HepG2 (cell line): ENCODE measurements around the gene CCL27.

ENCODE experiments used
- ARID2 ChIP-seq: sonication (generic); formaldehyde crosslinking; IDR thresholded peaks from 2 replicates; pipeline ENCODE4 v1.8.1; 2022; ENCODE audit warnings: mild to moderate bottlenecking, missing genetic modification reagents, borderline replicate concordance
- CREB1 ChIP-seq, 2 experiments: fragments of 450-650 bp in 1 of 2; IDR thresholded peaks; 2 replicates each; pipeline ENCODE4 v1.6.1; 2016 to 2017; ENCODE audit warnings: control low read depth in 1 of 2, mild to moderate bottlenecking in 1 of 2, missing compliant biosample characterization in 1 of 2, missing genetic modification characterization in 1 of 2
- TCF7L2 ChIP-seq: IDR thresholded peaks from 2 replicates; pipeline ENCODE4 v1.6.1; 2011; ENCODE audit warnings: mild to moderate bottlenecking, low read depth, low read length, moderate library complexity
- ZNF136 ChIP-seq: sonication (generic); formaldehyde crosslinking; IDR thresholded peaks from 2 replicates; pipeline ENCODE4 v1.8.1; 2022; ENCODE audit warnings: low read depth, mild to moderate bottlenecking, moderate library complexity, missing genetic modification reagents
- TF ChIP-seq, protein P1 (sequence below): sonication (generic); formaldehyde crosslinking; IDR thresholded peaks from 2 replicates; pipeline ENCODE4 v1.5.0; 2020; ENCODE audit warnings: mild to moderate bottlenecking, missing genetic modification reagents, moderate library complexity

DNA sequence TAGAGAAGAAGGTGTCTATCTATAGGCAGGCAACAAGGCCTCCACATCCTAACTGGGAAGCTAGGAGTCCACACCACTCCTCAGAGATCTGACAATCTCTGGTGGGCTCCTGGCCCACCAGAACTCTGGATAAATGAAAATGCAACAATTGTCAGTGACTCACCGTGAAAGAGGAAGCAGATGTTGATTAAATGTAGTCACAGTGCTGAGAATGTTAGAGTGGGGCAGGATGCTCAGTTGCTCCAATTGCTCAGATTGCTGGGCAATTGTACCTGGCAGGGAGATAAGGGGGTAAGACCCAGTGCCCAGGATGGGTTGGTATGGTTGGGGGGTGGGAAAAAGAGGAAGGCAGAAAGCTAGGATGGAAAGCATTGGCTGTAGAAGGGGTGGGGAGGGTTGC lies 24.3 kb upstream of the CCL27 start:
- TF ChIP-seq ARID2 (CRISPR knock-in tag) (no peak), CREB1 (IDR thresholded peaks at IDR 0.05) (no peak), CREB1 (CRISPR knock-in tag; IDR thresholded peaks at IDR 0.05) (no peak), ZNF136 (CRISPR knock-in tag) (no peak), TCF7L2 (no peak)
- TF ChIP-seq, protein P1, sequence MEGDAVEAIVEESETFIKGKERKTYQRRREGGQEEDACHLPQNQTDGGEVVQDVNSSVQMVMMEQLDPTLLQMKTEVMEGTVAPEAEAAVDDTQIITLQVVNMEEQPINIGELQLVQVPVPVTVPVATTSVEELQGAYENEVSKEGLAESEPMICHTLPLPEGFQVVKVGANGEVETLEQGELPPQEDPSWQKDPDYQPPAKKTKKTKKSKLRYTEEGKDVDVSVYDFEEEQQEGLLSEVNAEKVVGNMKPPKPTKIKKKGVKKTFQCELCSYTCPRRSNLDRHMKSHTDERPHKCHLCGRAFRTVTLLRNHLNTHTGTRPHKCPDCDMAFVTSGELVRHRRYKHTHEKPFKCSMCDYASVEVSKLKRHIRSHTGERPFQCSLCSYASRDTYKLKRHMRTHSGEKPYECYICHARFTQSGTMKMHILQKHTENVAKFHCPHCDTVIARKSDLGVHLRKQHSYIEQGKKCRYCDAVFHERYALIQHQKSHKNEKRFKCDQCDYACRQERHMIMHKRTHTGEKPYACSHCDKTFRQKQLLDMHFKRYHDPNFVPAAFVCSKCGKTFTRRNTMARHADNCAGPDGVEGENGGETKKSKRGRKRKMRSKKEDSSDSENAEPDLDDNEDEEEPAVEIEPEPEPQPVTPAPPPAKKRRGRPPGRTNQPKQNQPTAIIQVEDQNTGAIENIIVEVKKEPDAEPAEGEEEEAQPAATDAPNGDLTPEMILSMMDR = no peak
